Measurements from ENCODE around the gene GNPDA1.
"Not testable (repeated sequence)": the region's sequence is repeated elsewhere in the genome, so short reads cannot be mapped to it uniquely, and the experiment has no call there.

The GNPDA1 gene

GRCh38 chr5:142038735-142039134, 25.9 kb upstream of the GNPDA1 start:
- TF ChIP-seq EZH2 (IDR thresholded peaks at IDR 0.05; ENCODE audit: borderline replicate concordance, low read length): no peak
- no peak for TF ChIP-seq CTCF (IDR thresholded peaks at IDR 0.05; ENCODE audit: low read length)
- no peaks in the 10 kb centered on the region for H3K9me3 ChIP-seq (ENCODE audit: low read length)

DNA sequence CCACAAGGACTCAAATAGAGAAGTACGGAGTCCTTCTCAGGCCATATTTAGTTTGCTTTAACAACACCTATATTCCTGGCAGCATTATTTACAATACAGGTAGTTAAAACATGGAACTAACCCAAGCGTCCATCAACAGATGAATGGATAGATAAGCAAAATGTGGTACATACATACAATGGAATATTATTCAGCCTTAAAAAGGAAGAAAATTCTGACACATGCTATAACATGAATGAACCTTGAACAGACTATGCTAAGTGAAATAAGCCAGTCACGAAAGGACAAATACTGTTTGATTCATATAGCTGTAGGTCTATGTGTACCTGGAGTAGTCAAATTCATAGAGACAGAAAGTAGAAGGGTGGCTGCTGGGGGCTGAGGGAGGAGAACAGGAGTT, 24.8 kb upstream of the GNPDA1 start:
- H3F3A ChIP-seq (ENCODE audit: insufficient read depth, low read length); H3K36me3 ChIP-seq (ENCODE audit: insufficient read depth, low read length); H3K9me2 ChIP-seq (ENCODE audit: low read depth, low read length); H3K4me3 ChIP-seq (ENCODE audit: low read depth, low read length, poor library complexity, severe bottlenecking); H3K27me3 ChIP-seq (ENCODE audit: insufficient read depth, low read length); H3K79me2 ChIP-seq (ENCODE audit: insufficient read depth, low read length); H3K9ac ChIP-seq (ENCODE audit: low read length); H3K4me1 ChIP-seq (ENCODE audit: insufficient read depth, low read length, severe bottlenecking); H3K4me2 ChIP-seq (ENCODE audit: low read length); H3K9me3 ChIP-seq (ENCODE audit: low read length); H3K27ac ChIP-seq (ENCODE audit: low read depth, low read length, poor library complexity, severe bottlenecking); H4K20me1 ChIP-seq (ENCODE audit: insufficient read depth, low read length); H2AFZ ChIP-seq (ENCODE audit: low read length): not testable (repeated sequence)

More at GRCh38 chr5:142038735-142039134, 25.9 kb upstream of the GNPDA1 start:
- Histone ChIP-seq H3K4me1 (ENCODE audit: insufficient read depth, low read length, severe bottlenecking) (no peaks in the 10 kb centered on the region), H3K9me2 (ENCODE audit: low read depth, low read length) (no peaks in the 10 kb centered on the region), H3K9ac (ENCODE audit: low read length) (no peak overlapping the region), H3K4me2 (ENCODE audit: low read length) (no peak overlapping the region), H3F3A (ENCODE audit: insufficient read depth, low read length) (no peaks in the 10 kb centered on the region), H3K36me3 (ENCODE audit: insufficient read depth, low read length) (no peaks in the 10 kb centered on the region), H2AFZ (ENCODE audit: low read length) (no peak overlapping the region), H4K20me1 (ENCODE audit: insufficient read depth, low read length) (no peaks in the 10 kb centered on the region), H3K79me2 (ENCODE audit: insufficient read depth, low read length) (no peaks in the 10 kb centered on the region), H3K27me3 (ENCODE audit: insufficient read depth, low read length) (no peaks in the 10 kb centered on the region), H3K27ac (ENCODE audit: low read depth, low read length, poor library complexity, severe bottlenecking) (no peak overlapping the region), H3K4me3 (ENCODE audit: low read depth, low read length, poor library complexity, severe bottlenecking) (no peak overlapping the region)

DNA sequence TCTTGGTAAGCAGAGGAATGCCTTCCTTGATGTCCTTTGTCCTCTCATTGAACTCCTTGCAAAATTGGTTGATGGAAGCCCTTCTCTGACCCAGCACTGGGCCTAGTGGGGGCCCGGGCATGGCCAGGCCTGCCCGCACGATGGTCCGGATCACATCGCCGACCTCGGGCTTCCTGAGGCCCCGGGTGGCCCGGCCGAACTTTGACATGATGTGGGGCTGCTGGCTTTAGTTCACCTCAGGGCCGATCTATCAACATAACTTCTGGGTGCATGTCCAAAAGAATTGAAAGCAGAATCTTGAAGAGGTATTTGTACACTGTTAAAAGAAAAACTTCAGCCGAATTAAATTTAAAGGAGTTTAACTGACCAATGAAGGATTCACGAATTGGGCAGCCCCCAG, 24.1 kb upstream of the GNPDA1 start:
- TF ChIP-seq CTCF (IDR thresholded peaks at IDR 0.05; ENCODE audit: low read length) (no peak), EZH2 (IDR thresholded peaks at IDR 0.05; ENCODE audit: borderline replicate concordance, low read length) (no peak)
- Histone ChIP-seq H2AFZ (ENCODE audit: low read length) (no peak overlapping the region), H3K4me3 (ENCODE audit: low read depth, low read length, poor library complexity, severe bottlenecking) (no peak overlapping the region), H3K9ac (ENCODE audit: low read length) (no peak overlapping the region), H3K4me1 (ENCODE audit: insufficient read depth, low read length, severe bottlenecking) (no peaks in the 10 kb centered on the region), H3K9me2 (ENCODE audit: low read depth, low read length) (no peaks in the 10 kb centered on the region), H3K36me3 (ENCODE audit: insufficient read depth, low read length) (no peaks in the 10 kb centered on the region), H3F3A (ENCODE audit: insufficient read depth, low read length) (no peaks in the 10 kb centered on the region), H3K4me2 (ENCODE audit: low read length) (no peak overlapping the region), H3K9me3 (ENCODE audit: low read length) (no peaks in the 10 kb centered on the region), H3K27me3 (ENCODE audit: insufficient read depth, low read length) (peaks cover 6% of the 10 kb centered on the region; the same call in 1 of the 2 replicates), H4K20me1 (ENCODE audit: insufficient read depth, low read length) (no peaks in the 10 kb centered on the region), H3K79me2 (ENCODE audit: insufficient read depth, low read length) (no peaks in the 10 kb centered on the region), H3K27ac (ENCODE audit: low read depth, low read length, poor library complexity, severe bottlenecking) (no peak overlapping the region)

GRCh38 chr5:142034994-142035393, 22.2 kb upstream of the GNPDA1 start:
- no peaks in the 10 kb centered on the region for H3F3A ChIP-seq (ENCODE audit: insufficient read depth, low read length)
- no peaks in the 10 kb centered on the region for H3K9me2 ChIP-seq (ENCODE audit: low read depth, low read length)
- no peak overlapping the region for H3K4me2 ChIP-seq (ENCODE audit: low read length)
- H3K4me1 ChIP-seq (ENCODE audit: insufficient read depth, low read length, severe bottlenecking): no peaks in the 10 kb centered on the region
- peaks cover 6% of the 10 kb centered on the region; the same call in 1 of the 2 replicates for H3K27me3 ChIP-seq (ENCODE audit: insufficient read depth, low read length)
- no peak overlapping the region for H3K4me3 ChIP-seq (ENCODE audit: low read depth, low read length, poor library complexity, severe bottlenecking)
- no peaks in the 10 kb centered on the region for H3K36me3 ChIP-seq (ENCODE audit: insufficient read depth, low read length)
- H3K27ac ChIP-seq (ENCODE audit: low read depth, low read length, poor library complexity, severe bottlenecking): no peak overlapping the region
- TF ChIP-seq EZH2 (IDR thresholded peaks at IDR 0.05; ENCODE audit: borderline replicate concordance, low read length): no peak
- TF ChIP-seq CTCF (IDR thresholded peaks at IDR 0.05; ENCODE audit: low read length): no peak
- no peaks in the 10 kb centered on the region for H3K9me3 ChIP-seq (ENCODE audit: low read length)
- no peaks in the 10 kb centered on the region for H4K20me1 ChIP-seq (ENCODE audit: insufficient read depth, low read length)
- no peak overlapping the region for H2AFZ ChIP-seq (ENCODE audit: low read length)
- no peak overlapping the region for H3K9ac ChIP-seq (ENCODE audit: low read length)
- no peaks in the 10 kb centered on the region for H3K79me2 ChIP-seq (ENCODE audit: insufficient read depth, low read length)

GRCh38 chr5:142033632-142034567, 21.1 kb upstream of the GNPDA1 start:
- H3K4me3 ChIP-seq (ENCODE audit: low read depth, low read length, poor library complexity, severe bottlenecking); H3K27me3 ChIP-seq (ENCODE audit: insufficient read depth, low read length); H3K27ac ChIP-seq (ENCODE audit: low read depth, low read length, poor library complexity, severe bottlenecking); H3K36me3 ChIP-seq (ENCODE audit: insufficient read depth, low read length); H3K79me2 ChIP-seq (ENCODE audit: insufficient read depth, low read length); H3K9ac ChIP-seq (ENCODE audit: low read length); H4K20me1 ChIP-seq (ENCODE audit: insufficient read depth, low read length); H3K4me1 ChIP-seq (ENCODE audit: insufficient read depth, low read length, severe bottlenecking); H3F3A ChIP-seq (ENCODE audit: insufficient read depth, low read length); H3K9me3 ChIP-seq (ENCODE audit: low read length); H2AFZ ChIP-seq (ENCODE audit: low read length); H3K4me2 ChIP-seq (ENCODE audit: low read length); H3K9me2 ChIP-seq (ENCODE audit: low read depth, low read length): not testable (repeated sequence)

Data from OCI-LY1 (cell line).